Choroid plexus epithelial cell (primary cell): Measurements from ENCODE around the gene CBLN1.

ENCODE experiments used
- DNase-seq: peaks from one replicate; pipeline ENCODE4 v3.0.0-alpha.2; 2010; ENCODE audit warnings: low read depth
- H3K4me3 ChIP-seq: 2 replicates; pipeline ENCODE4 v1.5.1; 2011; ENCODE audit warnings: low read depth, mild to moderate bottlenecking, control low read depth, low read length, moderate library complexity
- CTCF ChIP-seq: conservative IDR thresholded peaks from 2 replicates; pipeline ENCODE4 v1.5.1; 2011; ENCODE audit warnings: low read depth, mild to moderate bottlenecking, control low read depth, inconsistent platforms, low read length, moderate library complexity

Gene CBLN1

GRCh38 chr16:49273771-49274170 is 7.9 kb downstream of the CBLN1 start:
- DNase-seq: no peak
- no peak overlapping the region for H3K4me3 ChIP-seq
- TF ChIP-seq CTCF: no peak

- TF ChIP-seq CTCF: no peak
- no peak overlapping the region for H3K4me3 ChIP-seq
Observed at GRCh38 chr16:49271363-49271762, 10.3 kb downstream of the CBLN1 start.

GRCh38 chr16:49269201-49269600 is 12.4 kb downstream of the CBLN1 start:
- no peak overlapping the region for H3K4me3 ChIP-seq
- TF ChIP-seq CTCF: no peak

More at GRCh38 chr16:49271363-49271762, 10.3 kb downstream of the CBLN1 start:
- DNase-seq: no peak

GRCh38 chr16:49268667-49269066 is 13.0 kb downstream of the CBLN1 start:
- H3K4me3 ChIP-seq: no peak overlapping the region
- no peak for TF ChIP-seq CTCF
- DNase-seq: no peak

More at GRCh38 chr16:49269201-49269600, 12.4 kb downstream of the CBLN1 start:
- DNase-seq: no peak

- DNase-seq: no peak
- no peak for TF ChIP-seq CTCF
- no peak overlapping the region for H3K4me3 ChIP-seq
Observed at GRCh38 chr16:49262501-49262900, 19.1 kb downstream of the CBLN1 start.

- TF ChIP-seq CTCF: no peak
- no peak overlapping the region for H3K4me3 ChIP-seq
- no peak for DNase-seq
Observed at GRCh38 chr16:49261930-49262329, 19.7 kb downstream of the CBLN1 start.

- H3K4me3 ChIP-seq: no peak overlapping the region
- no peak for TF ChIP-seq CTCF
- DNase-seq: no peak
Observed at GRCh38 chr16:49260956-49261530, 20.6 kb downstream of the CBLN1 start.
